Measurements from ENCODE around the gene ATXN2L. TPM values are rescaled to one million over a fixed set of nuclear protein-coding genes. Genes with fewer than 3 reads are reported as not detected.

Gene ATXN2L
- total RNA-seq, 1 experiment from 2014 or later = 264 TPM

GRCh38 chr16:28846080-28846932 is 23.5 kb downstream of the ATXN2L start, which contains the start of gene TUFM:
TSS of gene TUFM (minus strand) at chr16:28846348. CDS start at chr16:28846269, 79 bp downstream.
- H3K79me2 ChIP-seq (ENCODE audit: insufficient read depth, low read length) = peaks cover 38% of the 10 kb centered on the region
- peaks cover 6% of the 10 kb centered on the region; the same call in 1 of the 2 replicates for H4K20me1 ChIP-seq (ENCODE audit: insufficient read depth)
- DNase-seq (ENCODE audit: low read depth, low spot score) = peak; percentile 97
- peak within 1 kb of the TSS; percentile 97 to 100 for H3K4me3 ChIP-seq (replicated peaks in 1 of 2; ENCODE audit: low read depth in 1 of 2, low read length in 2 of 2)
- BruUV-seq (replicated peaks) = no TSS peak
- peak within 1 kb of the TSS; percentile 77 for H3K27ac ChIP-seq (ENCODE audit: low read depth, low read length)
- H3K27me3 ChIP-seq (ENCODE audit: insufficient read depth, low read length) = no peaks in the 10 kb centered on the region
- H3K9me2 ChIP-seq (ENCODE audit: insufficient read depth) = no peaks in the 10 kb centered on the region
- no peak within 1 kb of the TSS for H2AFZ ChIP-seq (ENCODE audit: low read depth, low read length, poor library complexity, severe bottlenecking)
- H3K4me1 ChIP-seq (ENCODE audit: control insufficient read depth in 1 of 2, insufficient read depth in 2 of 2, low read length in 2 of 2) = peaks cover 8 to 19% of the 10 kb centered on the region in 2 experiments; a peak in 3 of 4 replicates
- RAD21 ChIA-PET (ENCODE audit: low non-redundant PET in 1 of 2, low total read pairs in 2 of 2, uncharacterized antibody in 2 of 2, unreplicated experiment in 2 of 2) = interaction anchor here in 1 of 2 experiments (0.5 kb wide), 1 partner anchor 79 kb away, joined by 3 read pairs; the partner anchor contains the start of gene RABEP2
- peak within 1 kb of the TSS; percentile 100 for H3K9ac ChIP-seq (ENCODE audit: low read length)
- peak within 1 kb of the TSS; percentile 84 for H3K4me2 ChIP-seq (ENCODE audit: low read length)
- POLR2A ChIA-PET = interaction anchor here (0.7 to 2.2 kb wide), 5 partner anchors 10 to 99 kb away, joined by 3 to 20 read pairs (median 4); partner anchors contain the start of genes ATXN2L and SH2B1
- H3K36me3 ChIP-seq (ENCODE audit: control insufficient read depth in 1 of 2, insufficient read depth in 2 of 2, low read length in 2 of 2) = peaks cover 24 to 33% of the 10 kb centered on the region in 2 experiments; a peak in 3 of 4 replicates
- CTCF ChIA-PET = interaction anchor here (0.6 to 1.8 kb wide), 6 partner anchors 12 to 128 kb away, joined by 3 to 7 read pairs (median 4); partner anchors contain the start of genes SH2B1 and SPNS1
- ATAC-seq = peak; percentile 92
- intact Hi-C loops (cut with micrococcal nuclease) = no loop called here
- H3K9me3 ChIP-seq (ENCODE audit: control insufficient read depth in 1 of 2, insufficient read depth in 1 of 2, low read depth in 1 of 2, low read length in 2 of 2) = no peaks in the 10 kb centered on the region
- TF ChIP-seq SIN3A (IDR thresholded peaks at IDR 0.05; ENCODE audit: low read depth) (peak; percentile 63; the same call in 1 of the 2 replicates), TCF7L2 (IDR thresholded peaks at IDR 0.05; ENCODE audit: borderline replicate concordance, extremely low read depth, insufficient read depth, insufficient read length) (peak; percentile 52), CBX3 (IDR thresholded peaks at IDR 0.05; ENCODE audit: low read depth) (peak; percentile 44; the same call in 1 of the 2 replicates), SRF (IDR thresholded peaks at IDR 0.05; ENCODE audit: low read depth) (peak; percentile 93), ZNF274 (IDR thresholded peaks at IDR 0.05; ENCODE audit: low read depth, low read length) (no peak), EGR1 (IDR thresholded peaks at IDR 0.05; ENCODE audit: low read depth) (peak; percentile 49; the same call in 1 of the 2 replicates), FOSL1 (IDR thresholded peaks at IDR 0.05; ENCODE audit: low read depth) (no peak), ZBTB33 (IDR thresholded peaks at IDR 0.05; ENCODE audit: extremely low read depth, insufficient replicate concordance, low read length) (no peak), MAX (IDR thresholded peaks at IDR 0.05) (peak; percentile 82), ATF3 (IDR thresholded peaks at IDR 0.05) (no peak), CEBPB (IDR thresholded peaks at IDR 0.05; ENCODE audit: low read depth) (no peak), POLR2A (IDR thresholded peaks at IDR 0.05; ENCODE audit: borderline replicate concordance, extremely low read depth, insufficient read depth, insufficient read length) (peak; percentile 30), ELF1 (IDR thresholded peaks at IDR 0.05; ENCODE audit: borderline replicate concordance, low read depth) (no peak; the same call in 1 of the 2 replicates), SP1 (IDR thresholded peaks at IDR 0.05; ENCODE audit: low read depth) (peak; percentile 90), RAD21 (IDR thresholded peaks at IDR 0.05; ENCODE audit: low read depth) (peak; percentile 37; the same call in 1 of the 2 replicates), YY1 (IDR thresholded peaks at IDR 0.05; ENCODE audit: extremely low read depth, insufficient replicate concordance, low read depth, low read length) (peak; percentile 68), ZFX (IDR thresholded peaks at IDR 0.05) (peak; percentile 97), CTCF (IDR thresholded peaks at IDR 0.05 in 2 of 3, conservative IDR thresholded peaks at IDR 0.05 in 1 of 3; ENCODE audit: borderline replicate concordance in 1 of 3, insufficient read depth in 1 of 3, low read depth in 2 of 3, low read length in 2 of 3) (peak; percentile 29 to 62 (median 56); a peak in 5 of 6 replicates), JUND (IDR thresholded peaks at IDR 0.05) (no peak), POLR2AphosphoS5 (IDR thresholded peaks at IDR 0.05; ENCODE audit: low read depth, low read length) (peak; percentile 76), EZH2phosphoT487 (IDR thresholded peaks at IDR 0.05; ENCODE audit: borderline replicate concordance) (no peak)
